GM11168 (cell line): Measurements from ENCODE around the gene DNAH17.

Experiments
- in situ Hi-C: fragments of 300-500 bp; cut with MboI; formaldehyde crosslinking; loops from one replicate; pipeline ENCODE4 v1.12.0; 2022; ENCODE audit warnings: low sequenced_read_pairs; ENCODE audit not compliant: unreplicated experiment

DNAH17 gene

GRCh38 chr17:78556812-78557211 lies 20.4 kb downstream of the DNAH17 start:
- in situ Hi-C loops, result no loop called here

GRCh38 chr17:78555746-78556401 lies 21.3 kb downstream of the DNAH17 start:
- in situ Hi-C loops, result no loop called here

GRCh38 chr17:78550464-78550863 lies 26.7 kb downstream of the DNAH17 start:
- in situ Hi-C loops, result no loop called here

- in situ Hi-C loops, result no loop called here
Observed at GRCh38 chr17:78548725-78549124, 28.5 kb downstream of the DNAH17 start.

GRCh38 chr17:78547035-78547434 lies 30.2 kb downstream of the DNAH17 start:
- in situ Hi-C loops, result no loop called here

GRCh38 chr17:78546476-78546875 lies 30.7 kb downstream of the DNAH17 start:
- in situ Hi-C loops, result no loop called here

- in situ Hi-C loops, result no loop called here
Observed at GRCh38 chr17:78544881-78545755, 32.1 kb downstream of the DNAH17 start.

- in situ Hi-C loops, result no loop called here
Observed at GRCh38 chr17:78541488-78542206, 35.5 kb downstream of the DNAH17 start.

GRCh38 chr17:78539781-78540180 lies 37.4 kb downstream of the DNAH17 start:
- in situ Hi-C loops, result no loop called here

GRCh38 chr17:78538033-78538776 lies 39.0 kb downstream of the DNAH17 start:
- in situ Hi-C loops, result no loop called here

GRCh38 chr17:78537217-78537860 lies 39.9 kb downstream of the DNAH17 start:
- in situ Hi-C loops, result no loop called here

GRCh38 chr17:78535273-78536197 lies 41.7 kb downstream of the DNAH17 start:
- in situ Hi-C loops, result no loop called here

- in situ Hi-C loops, result no loop called here
Observed at GRCh38 chr17:78534492-78535272, 42.5 kb downstream of the DNAH17 start.

GRCh38 chr17:78532922-78533640 lies 44.1 kb downstream of the DNAH17 start:
- in situ Hi-C loops, result no loop called here

- in situ Hi-C loops, result no loop called here
Observed at GRCh38 chr17:78532311-78532710, 44.9 kb downstream of the DNAH17 start.

GRCh38 chr17:78530675-78531074 lies 46.5 kb downstream of the DNAH17 start:
- in situ Hi-C loops, result no loop called here

GRCh38 chr17:78529871-78530670 lies 47.1 kb downstream of the DNAH17 start:
- in situ Hi-C loops, result no loop called here
